KMS-11 (cell line): ENCODE results near the gene CD4.
"Not testable (repeated sequence)": the region's sequence is repeated elsewhere in the genome, so short reads cannot be mapped to it uniquely, and the experiment has no call there.

ENCODE experiments used
- H2AFZ ChIP-seq: fragments of 200-600 bp; sonication (generic); 2 replicates; pipeline ENCODE4 v1.6.1; 2016; ENCODE audit warnings: antibody characterized with exemption, mixed run types, low read depth
- H3K27ac ChIP-seq: fragments of 200-600 bp; sonication (generic); 2 replicates; pipeline ENCODE4 v1.6.1; 2016; ENCODE audit warnings: mild to moderate bottlenecking, mixed run types
- H3K27me3 ChIP-seq: fragments of 200-600 bp; sonication (generic); 2 replicates; pipeline ENCODE4 v1.6.1; 2017; ENCODE audit warnings: mild to moderate bottlenecking, low read depth, mixed run types, moderate library complexity; ENCODE audit not compliant: insufficient read depth
- H3K36me3 ChIP-seq: fragments of 200-600 bp; sonication (generic); 2 replicates; pipeline ENCODE4 v1.6.1; 2017; ENCODE audit warnings: mild to moderate bottlenecking, mixed run types; ENCODE audit not compliant: insufficient read depth
- H3K4me1 ChIP-seq: fragments of 200-600 bp; sonication (generic); 2 replicates; pipeline ENCODE4 v1.6.1; 2016; ENCODE audit warnings: mild to moderate bottlenecking, low read depth, mixed run types; ENCODE audit not compliant: poor library complexity, severe bottlenecking
- H3K4me2 ChIP-seq: fragments of 200-600 bp; sonication (generic); 2 replicates; pipeline ENCODE4 v1.7.0; 2016; ENCODE audit warnings: mild to moderate bottlenecking, mixed run types
- H3K4me3 ChIP-seq: fragments of 200-600 bp; sonication (generic); IDR thresholded peaks from 2 replicates; pipeline ENCODE4 v1.6.1; 2017; ENCODE audit warnings: low read depth, low read length, mixed read lengths; ENCODE audit not compliant: insufficient read depth
- H3K79me2 ChIP-seq: fragments of 200-600 bp; sonication (generic); 2 replicates; pipeline ENCODE4 v1.6.1; 2016; ENCODE audit warnings: low read depth, mixed run types; ENCODE audit not compliant: insufficient read depth
- H3K9ac ChIP-seq: fragments of 200-600 bp; sonication (generic); 2 replicates; pipeline ENCODE4 v1.6.1; 2016; ENCODE audit warnings: mild to moderate bottlenecking, mixed run types
- H4K20me1 ChIP-seq: fragments of 200-600 bp; sonication (generic); 2 replicates; pipeline ENCODE4 v1.6.1; 2016; ENCODE audit warnings: mild to moderate bottlenecking, mixed run types; ENCODE audit not compliant: insufficient read depth
- TF ChIP-seq, protein P1 (sequence below): fragments of 200-600 bp; sonication (generic); conservative IDR thresholded peaks from 2 replicates; pipeline ENCODE4 v1.6.1; 2017; ENCODE audit warnings: low read depth, mild to moderate bottlenecking, antibody characterized with exemption, low read length, moderate library complexity, mixed read lengths

Gene CD4

GRCh38 chr12:6788972-6789924, at the start of gene CD4:
Gene CD4 (plus strand): TSS chr12:6789528. CDS start chr12:6800139, 10,611 bp downstream.
- TF ChIP-seq, protein P1, sequence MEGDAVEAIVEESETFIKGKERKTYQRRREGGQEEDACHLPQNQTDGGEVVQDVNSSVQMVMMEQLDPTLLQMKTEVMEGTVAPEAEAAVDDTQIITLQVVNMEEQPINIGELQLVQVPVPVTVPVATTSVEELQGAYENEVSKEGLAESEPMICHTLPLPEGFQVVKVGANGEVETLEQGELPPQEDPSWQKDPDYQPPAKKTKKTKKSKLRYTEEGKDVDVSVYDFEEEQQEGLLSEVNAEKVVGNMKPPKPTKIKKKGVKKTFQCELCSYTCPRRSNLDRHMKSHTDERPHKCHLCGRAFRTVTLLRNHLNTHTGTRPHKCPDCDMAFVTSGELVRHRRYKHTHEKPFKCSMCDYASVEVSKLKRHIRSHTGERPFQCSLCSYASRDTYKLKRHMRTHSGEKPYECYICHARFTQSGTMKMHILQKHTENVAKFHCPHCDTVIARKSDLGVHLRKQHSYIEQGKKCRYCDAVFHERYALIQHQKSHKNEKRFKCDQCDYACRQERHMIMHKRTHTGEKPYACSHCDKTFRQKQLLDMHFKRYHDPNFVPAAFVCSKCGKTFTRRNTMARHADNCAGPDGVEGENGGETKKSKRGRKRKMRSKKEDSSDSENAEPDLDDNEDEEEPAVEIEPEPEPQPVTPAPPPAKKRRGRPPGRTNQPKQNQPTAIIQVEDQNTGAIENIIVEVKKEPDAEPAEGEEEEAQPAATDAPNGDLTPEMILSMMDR: no peak
- Histone ChIP-seq H3K36me3 (no peaks in the 10 kb centered on the region), H4K20me1 (no peaks in the 10 kb centered on the region), H3K79me2 (no peaks in the 10 kb centered on the region), H3K4me2 (no peak within 1 kb of the TSS), H3K27ac (no peak within 1 kb of the TSS), H2AFZ (no peak within 1 kb of the TSS), H3K27me3 (no peaks in the 10 kb centered on the region), H3K4me1 (peaks cover 4% of the 10 kb centered on the region), H3K9ac (no peak within 1 kb of the TSS), H3K4me3 (no peak within 1 kb of the TSS)

DNA sequence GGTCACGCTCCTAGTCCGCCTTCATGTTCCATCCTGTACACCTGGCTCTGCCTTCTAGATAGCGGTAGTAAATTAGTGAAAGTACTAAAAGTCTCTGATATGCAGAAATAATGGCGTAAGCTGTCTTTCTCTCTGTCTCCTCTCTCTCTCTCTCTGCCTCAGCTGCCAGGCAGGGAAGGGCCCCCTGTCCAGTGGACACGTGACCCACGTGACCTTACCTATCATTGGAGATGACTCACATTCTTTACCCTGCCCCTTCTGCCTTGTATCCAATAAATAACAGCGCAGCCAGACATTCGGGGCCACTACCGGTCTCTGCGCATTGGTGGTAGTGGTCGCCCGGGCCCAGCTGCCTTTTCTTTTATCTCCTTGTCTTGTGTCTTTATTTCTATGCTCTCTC, 47.2 kb upstream of the CD4 start:
- not testable (repeated sequence) for H3K4me3 ChIP-seq, H2AFZ ChIP-seq, H3K27me3 ChIP-seq, H3K27ac ChIP-seq, H3K36me3 ChIP-seq, H3K4me2 ChIP-seq, H3K4me1 ChIP-seq, H3K9ac ChIP-seq, H3K79me2 ChIP-seq, H4K20me1 ChIP-seq

DNA sequence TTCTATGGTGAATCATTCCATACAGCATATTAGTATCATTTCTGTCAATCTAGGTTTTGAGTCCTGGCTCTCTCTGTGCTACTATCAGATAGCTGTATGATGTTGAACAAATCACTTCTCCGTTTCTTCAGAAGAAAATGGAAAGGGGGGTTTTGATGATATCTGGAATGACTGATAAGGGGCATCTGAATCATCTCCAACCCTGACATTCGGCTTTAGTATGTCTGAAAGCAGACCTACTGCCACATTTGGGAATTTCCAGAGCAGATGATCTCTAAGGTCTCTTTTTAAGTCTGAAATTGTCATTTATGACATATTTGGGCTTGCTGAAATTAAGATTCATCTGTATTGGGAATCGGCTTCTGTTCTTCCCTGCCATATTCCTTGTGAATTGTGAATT, 46.5 kb upstream of the CD4 start:
- TF ChIP-seq, protein P1: no peak
- H4K20me1 ChIP-seq: no peaks in the 10 kb centered on the region
- H3K4me3 ChIP-seq: no peak overlapping the region
- no peak overlapping the region for H3K27ac ChIP-seq
- H3K4me2 ChIP-seq: no peak overlapping the region
- no peaks in the 10 kb centered on the region for H3K27me3 ChIP-seq
- H3K4me1 ChIP-seq: no peaks in the 10 kb centered on the region
- H2AFZ ChIP-seq: no peak overlapping the region
- no peaks in the 10 kb centered on the region for H3K36me3 ChIP-seq
- no peak overlapping the region for H3K9ac ChIP-seq
- H3K79me2 ChIP-seq: no peaks in the 10 kb centered on the region

DNA sequence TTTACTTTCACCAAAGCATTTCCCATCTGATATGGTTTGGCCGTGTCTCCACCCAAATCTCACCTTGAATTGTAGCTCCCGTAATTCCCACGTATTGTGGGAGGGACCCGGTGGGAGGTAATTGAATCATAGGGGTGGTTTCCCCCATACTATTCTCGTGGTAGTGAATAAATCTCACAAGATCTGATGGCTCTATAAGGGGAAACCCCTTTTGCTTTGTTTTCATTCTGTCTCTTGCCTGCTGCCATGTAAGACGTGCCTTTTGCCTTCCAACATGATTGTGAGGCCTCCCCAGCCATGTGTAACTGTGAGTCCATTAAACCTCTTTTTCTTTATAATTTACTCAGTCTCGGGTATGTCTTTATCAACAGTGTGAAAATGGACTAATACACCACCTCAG, 46.0 kb upstream of the CD4 start:
- not testable (repeated sequence) for H3K9ac ChIP-seq, H3K4me2 ChIP-seq, H3K36me3 ChIP-seq, H3K27me3 ChIP-seq, H3K4me1 ChIP-seq, H4K20me1 ChIP-seq, H2AFZ ChIP-seq, H3K79me2 ChIP-seq, H3K27ac ChIP-seq, H3K4me3 ChIP-seq

- no peak overlapping the region for H3K4me3 ChIP-seq
- H3K27ac ChIP-seq: no peak overlapping the region
- no peaks in the 10 kb centered on the region for H3K4me1 ChIP-seq
- H3K4me2 ChIP-seq: no peak overlapping the region
- no peak overlapping the region for H2AFZ ChIP-seq
- H4K20me1 ChIP-seq: no peaks in the 10 kb centered on the region
- H3K36me3 ChIP-seq: no peaks in the 10 kb centered on the region
- no peak overlapping the region for H3K9ac ChIP-seq
- H3K79me2 ChIP-seq: no peaks in the 10 kb centered on the region
- H3K27me3 ChIP-seq: no peaks in the 10 kb centered on the region
- TF ChIP-seq, protein P1: no peak
These were observed 43.4 kb upstream of the CD4 start for GRCh38 chr12:6745741-6746525.
